ENCODE data around the gene FRZB. TPM values are rescaled to one million over a fixed set of nuclear protein-coding genes. Genes with fewer than 3 reads are reported as not detected.

Gene FRZB
- polyA plus RNA-seq, 3 donors, result 0.56 to 6.4 (median 0.97) TPM

DNA sequence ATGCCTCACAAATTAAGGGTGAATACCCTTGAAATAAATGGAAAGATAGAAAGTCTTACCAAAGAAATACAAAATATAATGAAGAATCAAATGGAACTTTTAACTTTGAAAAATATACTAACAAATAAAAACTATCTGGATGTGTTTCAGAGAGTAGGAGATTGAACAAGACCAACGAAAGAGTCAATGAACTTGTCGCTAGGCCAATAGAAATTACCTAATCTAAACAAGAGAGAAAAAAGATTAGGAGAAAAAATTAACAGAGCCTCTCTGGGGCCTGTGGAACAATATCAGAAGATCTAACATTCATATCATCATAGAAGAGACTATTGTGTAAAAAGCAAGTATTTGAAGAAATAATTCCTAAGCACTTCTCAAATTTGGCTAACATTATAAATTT, 11.1 kb downstream of the FRZB start:
- H3K27ac ChIP-seq (ENCODE audit: low read depth, low read length), result no peak overlapping the region
- WGBS, 3 donors, result 83 to 87% (median 84%) methylated on average over 2 of the region's 2 CpGs

DNA sequence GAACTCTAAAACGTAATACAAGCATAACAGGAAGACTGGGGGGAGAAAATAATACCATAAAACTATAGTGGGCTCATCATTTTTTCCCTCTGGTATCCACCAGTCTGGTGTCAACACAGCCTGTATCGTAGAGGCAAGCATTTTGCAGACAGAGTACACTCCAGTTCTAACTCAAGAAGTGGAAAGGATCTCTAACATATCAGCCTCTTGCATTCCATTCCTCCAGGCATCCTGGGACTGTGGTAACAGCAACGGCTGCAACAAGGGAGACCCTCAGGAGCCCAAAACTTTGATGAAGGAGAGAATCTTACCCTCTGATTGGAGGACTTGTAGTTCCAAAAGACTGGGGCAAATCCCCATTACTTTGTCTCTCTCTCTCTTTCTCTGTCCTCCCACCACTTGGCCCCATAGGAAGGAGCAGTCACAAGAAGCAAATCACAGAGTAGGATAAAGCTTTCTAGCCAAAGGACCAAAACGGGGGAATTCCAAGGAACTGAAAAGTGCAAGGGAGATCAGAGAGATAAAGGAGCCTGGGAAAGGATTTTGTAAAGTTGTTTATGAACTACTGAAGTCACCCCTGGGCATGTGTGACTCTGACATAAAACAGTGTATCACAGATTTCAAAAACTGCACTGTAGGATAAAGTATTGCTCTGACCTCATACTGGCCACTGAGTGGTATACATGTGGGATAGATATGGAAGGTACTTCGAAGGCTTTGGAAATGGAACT, 11.9 kb downstream of the FRZB start:
- H3K27ac ChIP-seq (ENCODE audit: low read depth, low read length), result no peak overlapping the region
- 63 to 68% (median 66%) methylated on average over 5 of the region's 5 CpGs for WGBS, 3 donors

DNA sequence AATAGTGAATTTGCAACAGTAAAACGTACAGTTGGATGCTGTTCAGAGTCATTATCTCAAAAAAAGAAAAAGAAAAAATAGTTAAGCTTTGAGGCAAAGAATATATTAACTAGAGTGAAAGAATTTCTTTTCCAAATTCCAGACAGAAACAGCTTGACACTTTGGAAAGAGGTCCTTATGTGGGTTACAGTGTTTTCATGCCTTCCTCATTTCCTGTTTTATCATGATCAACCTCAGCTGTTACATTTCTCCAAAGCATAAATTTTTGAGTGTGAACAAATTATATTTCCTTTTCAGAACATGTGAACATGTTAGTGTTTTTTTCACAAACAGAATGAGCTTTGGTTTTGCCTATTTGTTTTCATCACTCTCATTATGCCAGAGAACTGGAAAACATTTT, 13.6 kb downstream of the FRZB start:
- WGBS, 3 donors, result 44 to 58% (median 48%) methylated on average over 1 of the region's 1 CpG
- no peak overlapping the region for H3K27ac ChIP-seq (ENCODE audit: low read depth, low read length)

DNA sequence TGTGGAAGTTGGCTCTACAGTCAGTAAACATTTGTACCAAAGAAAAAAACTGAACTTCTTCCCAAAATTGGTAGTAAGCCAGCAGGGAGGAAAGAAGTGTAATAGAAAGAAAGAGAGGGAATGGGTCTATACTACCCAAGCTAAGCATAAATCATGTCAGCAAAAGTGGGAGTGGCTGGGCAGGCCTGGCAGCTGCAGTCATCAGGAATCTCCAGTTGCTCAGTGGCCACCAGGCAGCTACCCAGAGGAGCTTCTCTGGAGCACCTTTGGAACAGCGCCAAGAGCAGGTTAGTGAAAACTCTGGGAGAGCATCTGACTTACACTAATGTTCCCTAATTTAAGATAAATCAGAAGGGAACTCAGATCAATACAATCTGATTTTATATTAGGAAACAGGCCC, 14.3 kb downstream of the FRZB start:
- no peak overlapping the region for H3K27ac ChIP-seq (ENCODE audit: low read depth, low read length)
- 96% methylated on average over 1 of the region's 1 CpG for WGBS, 3 donors

DNA sequence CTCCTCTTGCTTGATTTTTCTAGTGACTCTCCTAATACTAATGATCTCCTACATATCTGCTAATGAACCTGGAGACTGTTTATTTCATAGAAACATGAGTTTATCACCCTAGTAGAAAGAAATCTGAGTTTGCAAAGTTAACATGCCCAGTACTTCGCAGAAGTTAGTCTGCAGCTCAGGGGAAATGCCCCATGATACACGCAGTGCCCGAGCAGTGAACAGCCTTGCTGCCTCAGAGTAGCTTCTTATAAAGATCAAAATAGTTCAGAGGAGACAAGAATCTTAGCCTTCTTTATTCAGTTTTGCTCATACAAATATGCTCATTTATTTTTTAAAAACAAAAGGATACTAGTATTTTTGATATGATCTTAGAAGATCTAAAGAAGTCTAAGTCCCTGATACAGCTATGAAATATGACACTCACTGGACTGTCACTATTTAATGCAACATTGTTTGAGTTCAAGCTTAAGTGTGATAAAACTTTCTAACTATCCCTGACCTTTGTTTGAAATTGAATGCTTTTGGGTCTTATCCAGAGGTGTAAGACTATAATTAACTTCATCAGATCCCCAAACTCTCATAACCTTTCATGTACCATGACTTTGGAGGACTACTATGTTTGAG, 20.5 kb downstream of the FRZB start:
- H3K27ac ChIP-seq (ENCODE audit: low read depth, low read length), result no peak overlapping the region
- WGBS, 3 donors, result 33 to 77% (median 74%) methylated on average over 3 of the region's 3 CpGs

DNA sequence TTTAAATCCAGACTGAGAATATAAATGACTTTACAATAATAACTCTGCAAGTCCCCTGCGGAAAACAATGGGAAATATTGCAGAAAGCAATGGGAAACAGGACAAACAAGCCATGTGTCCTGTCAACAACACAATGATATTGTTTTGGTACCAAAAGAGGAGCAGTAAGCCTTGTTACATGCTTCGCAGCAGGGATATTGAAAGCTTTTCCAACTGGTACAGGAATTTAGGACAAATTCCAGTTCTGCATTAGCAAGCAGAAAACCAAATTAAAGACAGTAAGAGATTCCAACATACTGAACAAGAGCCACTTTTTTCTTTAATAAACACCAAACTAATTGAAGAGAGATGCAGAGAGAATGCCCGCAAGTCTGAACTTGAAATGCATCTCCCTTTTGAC, 30.0 kb downstream of the FRZB start:
- H3K27ac ChIP-seq (ENCODE audit: low read depth, low read length), result no peak overlapping the region
- WGBS, 3 donors, result 77 to 94% (median 86%) methylated on average over 3 of the region's 3 CpGs

DNA sequence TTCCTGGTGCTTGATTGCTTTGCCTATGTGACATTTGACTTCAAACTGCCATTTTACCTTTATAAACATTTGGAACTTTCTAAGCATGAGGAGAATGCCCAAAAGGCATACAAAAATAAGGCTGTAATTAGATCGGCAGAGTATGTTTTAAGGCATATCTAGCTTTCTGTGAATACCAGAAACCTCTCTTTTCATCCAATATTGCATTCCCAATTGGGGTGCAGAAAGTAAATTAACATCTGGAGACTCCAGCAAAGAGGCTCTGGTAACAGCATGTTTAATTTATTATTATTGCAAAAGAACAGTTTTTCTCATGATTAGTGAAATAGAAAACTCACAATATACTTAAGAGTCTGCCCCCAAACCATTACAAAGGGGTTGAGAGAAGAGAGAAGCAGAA, 32.1 kb downstream of the FRZB start:
- 47 to 78% (median 52%) methylated on average over 1 of the region's 1 CpG for WGBS, 3 donors

DNA sequence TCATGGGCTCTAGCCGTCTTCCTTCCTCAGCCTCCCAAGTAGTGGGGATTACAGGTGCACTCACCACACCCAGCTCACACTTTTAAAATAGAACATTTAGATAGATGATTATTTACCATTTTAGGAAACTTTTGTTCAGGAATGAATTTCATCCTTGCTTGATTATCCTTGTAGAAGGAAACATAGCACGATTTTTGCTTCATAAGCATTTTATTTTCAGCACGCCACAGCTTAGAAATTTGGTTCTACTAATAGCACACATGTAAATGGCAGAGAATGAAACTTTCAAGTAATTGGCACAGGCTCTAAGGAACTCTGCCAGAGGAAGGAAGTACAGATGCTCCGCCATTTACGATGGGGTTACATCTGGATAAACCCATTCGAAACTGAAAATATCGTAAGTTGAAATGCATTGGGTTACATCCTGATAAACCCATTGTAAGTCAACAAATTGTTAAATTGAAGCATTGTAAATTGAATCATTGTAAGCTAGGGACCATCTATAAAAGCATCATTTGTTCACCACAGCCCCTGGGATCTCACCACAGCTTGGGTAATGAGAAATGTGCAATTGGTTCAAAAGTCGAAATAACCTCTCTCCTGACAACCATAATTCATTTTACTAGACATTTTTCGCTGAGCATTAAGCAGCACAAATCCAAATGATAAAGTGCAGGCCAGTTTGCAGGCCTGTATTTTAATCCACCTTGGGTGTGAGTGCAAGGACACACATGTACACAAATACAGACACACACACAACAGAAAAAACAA, 33.2 kb downstream of the FRZB start:
- no peak overlapping the region for H3K27ac ChIP-seq (ENCODE audit: low read depth, low read length)
- WGBS, 3 donors, result 76 to 83% (median 77%) methylated on average over 9 of the region's 9 CpGs

More for the DNA sequence above, 32.1 kb downstream of the FRZB start:
- H3K27ac ChIP-seq (ENCODE audit: low read depth, low read length), result no peak overlapping the region

DNA sequence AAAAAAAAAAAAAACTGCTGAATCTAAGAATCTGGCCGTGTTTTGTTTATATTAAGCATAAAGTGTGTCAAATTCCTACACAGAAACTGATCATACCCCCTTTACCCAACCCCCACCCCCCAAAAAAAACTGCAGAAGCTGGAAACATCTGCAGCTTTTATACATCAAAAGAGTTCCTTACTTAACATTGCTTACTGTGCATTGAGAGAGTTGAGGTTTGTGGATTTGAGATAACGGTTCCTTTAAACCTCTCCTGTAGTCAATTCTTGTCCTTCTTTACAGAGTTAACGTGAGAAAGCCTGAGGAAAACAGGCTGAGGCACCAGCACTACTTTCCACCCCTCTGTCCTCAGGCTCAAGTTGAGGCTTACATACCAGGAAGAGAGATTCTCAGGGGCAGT, 34.5 kb downstream of the FRZB start:
- H3K27ac ChIP-seq (ENCODE audit: low read depth, low read length), result no peak overlapping the region
- WGBS, 3 donors, result 66 to 69% (median 69%) methylated on average over 3 of the region's 3 CpGs

DNA sequence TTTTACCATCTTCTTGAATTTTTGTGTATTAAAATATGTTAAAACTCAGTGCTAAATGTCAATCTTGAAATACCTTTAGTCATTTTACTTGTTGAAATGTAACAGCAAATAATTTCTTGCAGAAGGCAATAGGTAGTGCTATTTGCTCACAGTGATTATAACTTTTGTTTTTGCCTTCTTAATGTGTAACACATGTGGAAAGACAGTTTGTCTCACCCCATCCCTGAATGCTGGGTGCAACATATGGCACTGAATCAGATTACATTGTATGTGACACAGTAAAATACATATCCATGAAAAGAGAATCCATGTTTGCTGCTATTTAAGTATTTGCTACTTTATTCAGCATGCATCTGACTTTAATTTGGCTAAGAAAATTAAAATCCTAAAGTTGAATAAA, 35.3 kb downstream of the FRZB start:
- H3K27ac ChIP-seq (ENCODE audit: low read depth, low read length), result no peak overlapping the region

DNA sequence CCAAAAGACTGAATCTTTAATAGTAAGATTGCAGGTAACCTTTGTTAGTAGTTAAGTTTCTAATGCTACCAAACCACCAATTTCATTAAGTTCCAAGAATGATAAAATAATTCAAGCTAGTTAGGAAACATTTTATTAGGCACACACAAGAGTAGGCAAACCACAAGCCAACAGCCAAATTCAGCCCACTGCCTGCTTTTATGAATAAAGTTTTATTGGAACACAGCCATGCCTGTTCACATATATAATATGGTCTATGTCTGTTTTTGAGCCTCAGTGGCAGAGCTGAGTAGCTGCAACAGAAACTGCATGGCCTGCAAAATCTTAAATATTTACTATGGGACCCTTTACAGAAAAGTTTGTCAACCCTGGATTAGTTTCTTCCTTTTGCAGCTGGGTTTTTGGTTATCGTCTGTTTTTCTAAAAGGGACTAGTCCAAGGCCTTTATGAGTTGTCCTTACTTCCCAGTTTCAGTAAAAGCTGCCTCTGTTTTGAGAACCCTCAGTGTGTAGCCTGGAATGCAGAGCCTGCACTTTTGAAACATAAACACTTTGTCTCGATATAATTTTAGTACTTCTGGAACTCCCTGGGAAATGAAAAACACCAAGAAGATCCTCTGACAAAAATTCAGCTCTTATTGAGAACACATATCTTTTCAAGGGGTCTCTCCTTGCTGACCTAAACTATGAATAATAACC, 39.1 kb downstream of the FRZB start:
- no peak overlapping the region for H3K27ac ChIP-seq (ENCODE audit: low read depth, low read length)
- 68 to 86% (median 74%) methylated on average over 2 of the region's 2 CpGs for WGBS, 3 donors

DNA sequence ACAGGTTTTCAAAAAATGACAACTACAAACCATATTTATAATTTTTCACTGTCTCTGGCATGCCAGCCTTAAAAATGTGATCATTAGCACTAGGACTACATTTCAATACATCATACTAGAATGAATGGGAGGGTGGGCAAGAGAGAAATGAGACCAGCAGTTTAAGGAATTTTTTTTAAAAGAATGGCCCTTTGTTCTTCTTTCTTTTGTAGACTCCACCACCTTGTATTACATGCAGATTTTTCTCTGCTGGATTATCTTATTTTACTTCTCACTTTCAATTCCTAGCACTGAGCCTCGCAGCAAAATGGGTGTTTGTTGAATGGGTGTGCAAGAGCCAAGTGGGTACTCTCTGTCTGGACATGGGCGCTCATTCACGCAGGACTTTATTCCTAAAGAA, 39.9 kb downstream of the FRZB start:
- no peak overlapping the region for H3K27ac ChIP-seq (ENCODE audit: low read depth, low read length)
- 85 to 89% (median 88%) methylated on average over 3 of the region's 3 CpGs for WGBS, 3 donors

DNA sequence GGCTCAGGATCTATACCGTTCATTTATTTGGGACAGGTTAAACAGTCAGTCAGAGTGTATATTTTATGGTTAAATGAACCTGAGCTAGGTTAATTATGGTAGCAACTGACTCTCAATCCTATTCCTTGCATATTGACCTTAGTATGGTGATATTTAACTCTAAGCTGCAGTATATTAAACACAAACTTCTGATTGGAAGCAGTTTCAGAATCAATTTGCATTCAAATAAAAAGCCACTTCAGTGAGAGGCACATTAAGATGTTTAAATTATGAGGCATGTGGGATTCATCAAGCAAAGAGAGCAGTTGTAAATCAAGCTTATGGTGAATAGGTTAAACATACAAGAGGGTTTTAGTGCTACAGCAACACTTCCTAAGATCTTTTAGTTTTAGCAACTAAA, 40.4 kb downstream of the FRZB start:
- H3K27ac ChIP-seq (ENCODE audit: low read depth, low read length), result no peak overlapping the region
- 32 to 68% (median 66%) methylated on average over 1 of the region's 1 CpG for WGBS, 3 donors

DNA sequence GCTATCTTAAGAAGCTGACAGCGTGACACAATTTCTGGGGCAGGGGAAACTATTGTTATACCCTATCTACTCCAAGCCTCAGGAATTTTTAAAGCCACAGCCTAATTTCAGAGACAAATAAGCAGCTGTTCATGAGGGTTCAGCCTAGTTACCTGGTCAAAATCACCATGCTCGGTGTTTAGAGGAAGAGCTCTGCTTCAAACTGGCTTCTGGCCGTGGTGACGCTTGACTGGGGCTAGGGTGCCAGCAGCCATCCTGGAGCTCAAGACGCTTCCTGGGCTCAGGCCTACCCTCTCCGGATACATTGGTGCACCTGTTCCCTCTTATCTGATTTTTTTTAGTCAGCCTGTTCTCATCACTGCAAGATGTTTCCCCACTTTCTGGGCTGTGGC, 41.7 kb downstream of the FRZB start:
- WGBS, 3 donors, result 54 to 77% (median 70%) methylated on average over 6 of the region's 6 CpGs
- no peak overlapping the region for H3K27ac ChIP-seq (ENCODE audit: low read depth, low read length)

DNA sequence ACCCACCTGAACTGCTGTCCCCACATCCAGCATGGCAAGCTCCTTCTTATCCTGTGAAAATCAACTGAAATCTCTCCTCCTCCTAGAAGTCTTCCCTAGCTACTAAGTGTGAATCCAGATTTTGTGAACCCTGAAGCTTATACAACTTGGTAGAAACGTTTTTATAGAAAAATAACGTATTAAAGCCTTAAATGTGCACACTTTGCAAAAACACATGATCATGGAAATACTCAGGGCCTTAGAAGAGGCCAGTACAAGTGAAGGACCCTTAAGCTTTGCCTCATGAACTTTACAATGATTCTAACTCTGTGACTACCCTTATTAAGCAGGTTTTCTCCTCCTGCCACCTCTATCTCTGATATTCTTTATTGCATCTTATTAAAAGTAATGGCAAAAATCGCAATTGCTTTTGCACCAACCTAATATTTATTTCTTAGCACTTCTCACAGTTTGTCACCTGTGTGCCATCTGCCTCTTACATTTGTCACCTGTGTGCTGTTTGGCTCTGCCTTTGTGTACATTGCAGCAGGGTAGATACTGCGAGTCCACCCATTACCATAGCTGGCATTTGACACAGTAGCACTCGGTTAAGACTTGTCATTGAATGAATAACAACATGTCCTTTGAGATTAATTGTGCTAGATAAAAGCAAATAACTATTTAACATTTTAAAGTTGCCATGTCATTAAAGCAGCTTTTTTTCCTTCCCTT, 42.2 kb downstream of the FRZB start:
- no peak overlapping the region for H3K27ac ChIP-seq (ENCODE audit: low read depth, low read length)
- 48 to 75% (median 68%) methylated on average over 5 of the region's 5 CpGs for WGBS, 3 donors

DNA sequence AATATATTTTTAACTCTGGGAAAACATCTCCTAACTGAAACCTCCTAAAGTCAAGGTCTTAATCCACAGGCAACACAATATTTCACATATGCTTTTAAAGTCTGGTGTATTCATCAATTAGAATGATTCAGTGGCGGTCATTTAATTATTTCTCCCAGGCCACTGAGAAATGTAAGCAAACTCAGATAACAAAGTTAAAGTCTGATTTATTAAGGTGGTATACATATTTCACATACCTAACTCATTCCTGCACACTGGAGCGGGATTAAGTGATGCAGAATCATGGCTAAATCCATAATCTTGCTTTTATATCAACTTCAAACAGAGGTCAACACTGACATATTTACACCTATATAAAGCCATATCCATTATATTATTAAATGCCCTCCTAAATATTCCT, 43.7 kb downstream of the FRZB start:
- WGBS, 3 donors, result 80 to 95% (median 89%) methylated on average over 2 of the region's 2 CpGs
- no peak overlapping the region for H3K27ac ChIP-seq (ENCODE audit: low read depth, low read length)

DNA sequence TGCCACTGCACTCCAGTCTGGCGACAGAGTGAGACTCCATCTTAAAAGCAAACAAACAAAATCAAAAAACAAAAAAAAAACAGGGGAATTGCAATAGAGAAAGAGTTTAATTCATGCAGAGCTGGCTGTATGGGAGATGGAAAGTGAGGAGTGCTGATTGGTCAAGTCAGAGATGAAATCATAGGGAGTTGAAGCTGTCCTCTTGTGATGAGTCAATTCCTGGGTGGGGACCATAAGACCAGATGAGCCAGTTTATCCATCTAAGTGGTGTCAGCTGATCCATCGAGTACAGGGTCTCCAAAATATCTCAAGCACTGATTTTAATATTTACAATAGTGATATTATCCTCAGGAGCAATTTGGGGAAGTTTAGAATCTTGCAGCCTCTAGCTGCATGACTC, 45.3 kb downstream of the FRZB start:
- no peak overlapping the region for H3K27ac ChIP-seq (ENCODE audit: low read depth, low read length)
- WGBS, 3 donors, result 65 to 84% (median 81%) methylated on average over 2 of the region's 2 CpGs

DNA sequence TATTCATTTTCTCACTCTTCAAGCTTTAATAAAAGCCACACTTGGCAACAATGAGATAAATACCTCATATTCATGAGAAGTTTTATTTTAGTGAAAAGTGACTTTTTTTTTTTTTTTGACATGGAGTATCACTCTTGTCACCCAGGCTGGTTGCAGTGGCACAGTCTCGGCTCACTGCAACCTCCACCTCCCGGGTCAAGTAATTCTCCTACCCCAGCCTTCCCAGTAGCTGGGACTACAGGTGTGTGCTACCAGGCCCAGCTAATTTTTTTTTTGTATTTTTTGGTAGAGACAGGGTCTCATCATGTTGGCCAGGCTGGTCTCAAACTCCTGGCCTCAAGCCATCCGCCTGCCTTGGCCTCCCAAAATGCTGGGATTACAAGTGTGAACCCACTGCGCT, 47.0 kb downstream of the FRZB start:
- 93 to 97% (median 95%) methylated on average over 4 of the region's 4 CpGs for WGBS, 3 donors
- no peak overlapping the region for H3K27ac ChIP-seq (ENCODE audit: low read depth, low read length)

DNA sequence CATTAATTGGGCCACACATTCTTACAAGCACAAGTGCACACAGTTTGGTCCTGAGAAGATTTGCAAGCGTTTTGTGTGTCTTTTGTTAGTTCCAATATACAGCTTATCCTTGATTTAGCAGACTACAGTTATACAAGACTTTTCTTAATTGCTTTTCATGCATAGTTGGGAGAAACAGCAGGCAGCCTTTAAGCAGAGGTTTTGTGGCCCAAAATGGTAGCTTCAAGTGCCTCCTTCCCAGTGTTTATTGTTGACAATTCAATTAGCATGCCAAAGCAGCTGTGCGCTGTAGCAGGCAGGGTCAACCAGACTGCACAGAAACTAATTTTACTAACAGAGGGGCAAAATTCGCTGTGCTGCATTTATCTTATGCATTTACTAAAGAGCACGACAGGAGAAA, 47.5 kb downstream of the FRZB start:
- no peak overlapping the region for H3K27ac ChIP-seq (ENCODE audit: low read depth, low read length)
- 82 to 87% (median 85%) methylated on average over 4 of the region's 4 CpGs for WGBS, 3 donors

Measured in adipose tissue (tissue), 3 donors.